ENCODE data around the gene RAB3C. TPM values are rescaled to one million over a fixed set of nuclear protein-coding genes. Genes with fewer than 3 reads are reported as not detected.

The RAB3C gene
- total and polyA plus RNA-seq, 3 experiments from 2014 or later = not detected

- no peaks in the 10 kb centered on the region for H3K27me3 ChIP-seq (ENCODE audit: insufficient read depth, low read length, poor library complexity, severe bottlenecking)
- Mint-ChIP-seq H3K27ac (no peak overlapping the region), H3K4me3 (no peak overlapping the region), H3K4me1 (no peaks in the 10 kb centered on the region), H3K27me3 (no peaks in the 10 kb centered on the region), H3K9me3 (no peaks in the 10 kb centered on the region), H3K36me3 (no peaks in the 10 kb centered on the region)
- CTCF ChIA-PET = no interaction called here
- H3K36me3 ChIP-seq (ENCODE audit: insufficient read depth, low read length) = no peaks in the 10 kb centered on the region
- no peak overlapping the region for H3K4me3 ChIP-seq (ENCODE audit: low read length)
- DNase-seq = no peak
- no peak overlapping the region for H3K27ac ChIP-seq (ENCODE audit: low read depth, low read length)
- H3K9me3 ChIP-seq (ENCODE audit: low read length) = no peaks in the 10 kb centered on the region
- POLR2A ChIA-PET = no interaction called here
- H3K4me1 ChIP-seq (ENCODE audit: insufficient read depth, low read length) = no peaks in the 10 kb centered on the region
Observed at GRCh38 chr5:58641533-58641932, 58.7 kb downstream of the RAB3C start.

GRCh38 chr5:58648846-58649245, 66.0 kb downstream of the RAB3C start:
- Mint-ChIP-seq H3K27me3 (no peaks in the 10 kb centered on the region), H3K36me3 (no peaks in the 10 kb centered on the region), H3K4me1 (no peaks in the 10 kb centered on the region), H3K4me3 (no peak overlapping the region), H3K9me3 (peaks cover 0 to 1% (median 0%) of the 10 kb centered on the region in 5 donors), H3K27ac (no peak overlapping the region)
- Histone ChIP-seq H3K9me3 (ENCODE audit: low read length) (no peaks in the 10 kb centered on the region), H3K36me3 (ENCODE audit: insufficient read depth, low read length) (no peaks in the 10 kb centered on the region), H3K27me3 (ENCODE audit: insufficient read depth, low read length, poor library complexity, severe bottlenecking) (no peaks in the 10 kb centered on the region), H3K4me1 (ENCODE audit: insufficient read depth, low read length) (no peaks in the 10 kb centered on the region), H3K27ac (ENCODE audit: low read depth, low read length) (no peak overlapping the region), H3K4me3 (ENCODE audit: low read length) (no peak overlapping the region)
- no peak for DNase-seq
- POLR2A ChIA-PET = no interaction called here
- CTCF ChIA-PET = no interaction called here

GRCh38 chr5:58649716-58650115, 66.8 kb downstream of the RAB3C start:
- no peak overlapping the region for H3K4me3 Mint-ChIP-seq
- no peak overlapping the region for H3K27ac ChIP-seq (ENCODE audit: low read depth, low read length)
- no peak overlapping the region for H3K4me3 ChIP-seq (ENCODE audit: low read length)
- H3K27me3 Mint-ChIP-seq = no peaks in the 10 kb centered on the region
- H3K36me3 Mint-ChIP-seq = no peaks in the 10 kb centered on the region
- no peaks in the 10 kb centered on the region for H3K9me3 ChIP-seq (ENCODE audit: low read length)
- no peaks in the 10 kb centered on the region for H3K27me3 ChIP-seq (ENCODE audit: insufficient read depth, low read length, poor library complexity, severe bottlenecking)
- DNase-seq = no peak
- H3K36me3 ChIP-seq (ENCODE audit: insufficient read depth, low read length) = no peaks in the 10 kb centered on the region
- no peak overlapping the region for H3K27ac Mint-ChIP-seq
- ChIA-PET CTCF (no interaction called here), POLR2A (no interaction called here)
- peaks cover 0 to 1% (median 0%) of the 10 kb centered on the region in 5 donors for H3K9me3 Mint-ChIP-seq
- no peaks in the 10 kb centered on the region for H3K4me1 Mint-ChIP-seq
- no peaks in the 10 kb centered on the region for H3K4me1 ChIP-seq (ENCODE audit: insufficient read depth, low read length)

- H3K4me1 Mint-ChIP-seq = no peaks in the 10 kb centered on the region
- H3K36me3 ChIP-seq (ENCODE audit: insufficient read depth, low read length) = no peaks in the 10 kb centered on the region
- no peak for DNase-seq
- H3K9me3 Mint-ChIP-seq = peaks cover 0 to 1% (median 0%) of the 10 kb centered on the region in 5 donors
- POLR2A ChIA-PET = no interaction called here
- CTCF ChIA-PET = no interaction called here
- no peaks in the 10 kb centered on the region for H3K36me3 Mint-ChIP-seq
- no peak overlapping the region for H3K4me3 Mint-ChIP-seq
- H3K27ac Mint-ChIP-seq = no peak overlapping the region
- no peaks in the 10 kb centered on the region for H3K27me3 Mint-ChIP-seq
- H3K27me3 ChIP-seq (ENCODE audit: insufficient read depth, low read length, poor library complexity, severe bottlenecking) = no peaks in the 10 kb centered on the region
- no peak overlapping the region for H3K27ac ChIP-seq (ENCODE audit: low read depth, low read length)
- H3K4me3 ChIP-seq (ENCODE audit: low read length) = no peak overlapping the region
- H3K4me1 ChIP-seq (ENCODE audit: insufficient read depth, low read length) = no peaks in the 10 kb centered on the region
- H3K9me3 ChIP-seq (ENCODE audit: low read length) = no peaks in the 10 kb centered on the region
Observed at GRCh38 chr5:58653521-58653920, 70.6 kb downstream of the RAB3C start.

GRCh38 chr5:58666141-58666540, 83.3 kb downstream of the RAB3C start:
- Histone ChIP-seq H3K4me3 (ENCODE audit: low read length) (no peak overlapping the region), H3K4me1 (ENCODE audit: insufficient read depth, low read length) (no peaks in the 10 kb centered on the region), H3K27ac (ENCODE audit: low read depth, low read length) (no peak overlapping the region), H3K9me3 (ENCODE audit: low read length) (no peaks in the 10 kb centered on the region), H3K27me3 (ENCODE audit: insufficient read depth, low read length, poor library complexity, severe bottlenecking) (no peaks in the 10 kb centered on the region), H3K36me3 (ENCODE audit: insufficient read depth, low read length) (no peaks in the 10 kb centered on the region)
- no peak overlapping the region for H3K27ac Mint-ChIP-seq
- no peak overlapping the region for H3K4me3 Mint-ChIP-seq
- no peaks in the 10 kb centered on the region for H3K36me3 Mint-ChIP-seq
- DNase-seq = no peak
- CTCF ChIA-PET = interaction anchor here (1.4 kb wide), 1 partner anchor 9 kb away, joined by 3 read pairs; no protein-coding TSS in a partner anchor
- H3K27me3 Mint-ChIP-seq = no peaks in the 10 kb centered on the region
- H3K4me1 Mint-ChIP-seq = no peaks in the 10 kb centered on the region
- peaks cover 0 to 2% (median 0%) of the 10 kb centered on the region in 5 donors for H3K9me3 Mint-ChIP-seq
- POLR2A ChIA-PET = no interaction called here

- no peaks in the 10 kb centered on the region for H3K9me3 ChIP-seq (ENCODE audit: low read length)
- no peaks in the 10 kb centered on the region for H3K36me3 ChIP-seq (ENCODE audit: insufficient read depth, low read length)
- Mint-ChIP-seq H3K4me1 (no peaks in the 10 kb centered on the region), H3K4me3 (no peak overlapping the region), H3K27ac (peak overlapping the region in 1 of 8 donors; percentile 57), H3K36me3 (no peaks in the 10 kb centered on the region), H3K27me3 (no peaks in the 10 kb centered on the region), H3K9me3 (peaks cover 0 to 2% (median 0%) of the 10 kb centered on the region in 5 donors)
- DNase-seq = no peak
- POLR2A ChIA-PET = no interaction called here
- no peaks in the 10 kb centered on the region for H3K27me3 ChIP-seq (ENCODE audit: insufficient read depth, low read length, poor library complexity, severe bottlenecking)
- H3K4me3 ChIP-seq (ENCODE audit: low read length) = no peak overlapping the region
- CTCF ChIA-PET = interaction anchor here (1.4 kb wide), 1 partner anchor 10 kb away, joined by 3 read pairs; no protein-coding TSS in a partner anchor
- no peak overlapping the region for H3K27ac ChIP-seq (ENCODE audit: low read depth, low read length)
- H3K4me1 ChIP-seq (ENCODE audit: insufficient read depth, low read length) = no peaks in the 10 kb centered on the region
Observed at GRCh38 chr5:58666598-58667581, 84.0 kb downstream of the RAB3C start.

- no peaks in the 10 kb centered on the region for H3K4me1 Mint-ChIP-seq
Observed at GRCh38 chr5:58670582-58670981, 87.7 kb downstream of the RAB3C start.

GRCh38 chr5:58671155-58671554, 88.3 kb downstream of the RAB3C start:
- H3K4me1 ChIP-seq (ENCODE audit: insufficient read depth, low read length) = no peaks in the 10 kb centered on the region
- no peak overlapping the region for H3K27ac ChIP-seq (ENCODE audit: low read depth, low read length)
- no peaks in the 10 kb centered on the region for H3K4me1 Mint-ChIP-seq
- H3K9me3 Mint-ChIP-seq = peaks cover 0 to 2% (median 0%) of the 10 kb centered on the region in 5 donors
- H3K4me3 Mint-ChIP-seq = no peak overlapping the region
- ChIA-PET POLR2A (no interaction called here), CTCF (no interaction called here)
- no peaks in the 10 kb centered on the region for H3K36me3 Mint-ChIP-seq
- H3K36me3 ChIP-seq (ENCODE audit: insufficient read depth, low read length) = no peaks in the 10 kb centered on the region
- no peak for DNase-seq
- H3K27me3 ChIP-seq (ENCODE audit: insufficient read depth, low read length, poor library complexity, severe bottlenecking) = no peaks in the 10 kb centered on the region
- H3K4me3 ChIP-seq (ENCODE audit: low read length) = no peak overlapping the region
- no peak overlapping the region for H3K27ac Mint-ChIP-seq
- no peaks in the 10 kb centered on the region for H3K9me3 ChIP-seq (ENCODE audit: low read length)
- H3K27me3 Mint-ChIP-seq = no peaks in the 10 kb centered on the region

More at GRCh38 chr5:58670582-58670981, 87.7 kb downstream of the RAB3C start:
- no peak overlapping the region for H3K27ac Mint-ChIP-seq
- peaks cover 0 to 2% (median 0%) of the 10 kb centered on the region in 5 donors for H3K9me3 Mint-ChIP-seq
- ChIA-PET CTCF (no interaction called here), POLR2A (no interaction called here)
- Histone ChIP-seq H3K9me3 (ENCODE audit: low read length) (no peaks in the 10 kb centered on the region), H3K27ac (ENCODE audit: low read depth, low read length) (no peak overlapping the region), H3K36me3 (ENCODE audit: insufficient read depth, low read length) (no peaks in the 10 kb centered on the region), H3K4me3 (ENCODE audit: low read length) (no peak overlapping the region), H3K4me1 (ENCODE audit: insufficient read depth, low read length) (no peaks in the 10 kb centered on the region), H3K27me3 (ENCODE audit: insufficient read depth, low read length, poor library complexity, severe bottlenecking) (no peaks in the 10 kb centered on the region)
- no peak overlapping the region for H3K4me3 Mint-ChIP-seq
- DNase-seq = no peak
- no peaks in the 10 kb centered on the region for H3K27me3 Mint-ChIP-seq
- H3K36me3 Mint-ChIP-seq = no peaks in the 10 kb centered on the region

All from CD8-positive, alpha-beta memory T cell (primary cell).